ENCODE data around the gene RYR1. TPM values are rescaled to one million over a fixed set of nuclear protein-coding genes. Genes with fewer than 3 reads are reported as not detected.
A peak's percentile ranks its signal among the peaks of the same experiment; 100 is the strongest.

Gene RYR1
- total RNA-seq, 1 donor from 2014 or later, result 7.4 TPM

DNA sequence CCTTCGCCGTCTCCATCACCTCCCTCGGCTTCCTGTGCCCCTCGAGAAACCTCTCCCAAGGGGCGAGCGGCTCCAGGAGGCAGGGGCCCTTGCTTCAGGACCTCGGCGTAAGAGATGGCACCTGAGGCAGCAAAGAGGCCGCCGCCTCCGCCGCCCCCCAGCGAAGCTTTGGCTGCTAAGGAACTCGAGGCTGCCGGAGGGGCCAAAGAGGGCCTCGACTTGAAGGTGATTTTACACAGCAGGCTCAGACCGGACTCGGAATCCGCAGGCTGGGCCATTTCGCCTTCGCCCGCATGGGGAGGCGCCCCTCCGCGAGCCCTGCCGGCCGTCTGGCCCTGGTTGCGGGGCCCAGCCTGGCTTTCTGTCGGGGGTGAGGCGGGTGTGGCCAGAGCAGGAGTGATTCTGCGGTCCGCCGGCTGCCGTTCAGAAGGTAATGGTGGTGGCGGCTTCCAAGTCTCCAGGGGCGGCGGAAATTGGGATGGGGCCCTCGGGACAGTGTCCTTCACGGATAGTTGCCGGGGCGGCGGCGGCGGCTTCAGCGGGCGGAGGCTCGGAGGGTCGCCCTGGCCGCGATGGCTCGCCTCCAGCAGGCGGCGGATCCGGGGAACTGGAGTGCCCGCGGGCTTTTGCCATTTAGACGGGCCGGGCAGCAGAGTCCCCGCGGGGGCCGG, 47.1 kb upstream of the RYR1 start:
- DNase-seq (ENCODE audit: low read depth) (no peak), FAIRE-seq (no peak)
- Histone ChIP-seq H3K27me3 (ENCODE audit: control insufficient read depth, insufficient read depth, low read length) (no peaks in the 10 kb centered on the region), H3K4me3 (ENCODE audit: low read depth, low read length) (no peak overlapping the region), H3K36me3 (ENCODE audit: control insufficient read depth, insufficient read depth, low read length) (peaks cover 14% of the 10 kb centered on the region)
- TF ChIP-seq, protein P1, sequence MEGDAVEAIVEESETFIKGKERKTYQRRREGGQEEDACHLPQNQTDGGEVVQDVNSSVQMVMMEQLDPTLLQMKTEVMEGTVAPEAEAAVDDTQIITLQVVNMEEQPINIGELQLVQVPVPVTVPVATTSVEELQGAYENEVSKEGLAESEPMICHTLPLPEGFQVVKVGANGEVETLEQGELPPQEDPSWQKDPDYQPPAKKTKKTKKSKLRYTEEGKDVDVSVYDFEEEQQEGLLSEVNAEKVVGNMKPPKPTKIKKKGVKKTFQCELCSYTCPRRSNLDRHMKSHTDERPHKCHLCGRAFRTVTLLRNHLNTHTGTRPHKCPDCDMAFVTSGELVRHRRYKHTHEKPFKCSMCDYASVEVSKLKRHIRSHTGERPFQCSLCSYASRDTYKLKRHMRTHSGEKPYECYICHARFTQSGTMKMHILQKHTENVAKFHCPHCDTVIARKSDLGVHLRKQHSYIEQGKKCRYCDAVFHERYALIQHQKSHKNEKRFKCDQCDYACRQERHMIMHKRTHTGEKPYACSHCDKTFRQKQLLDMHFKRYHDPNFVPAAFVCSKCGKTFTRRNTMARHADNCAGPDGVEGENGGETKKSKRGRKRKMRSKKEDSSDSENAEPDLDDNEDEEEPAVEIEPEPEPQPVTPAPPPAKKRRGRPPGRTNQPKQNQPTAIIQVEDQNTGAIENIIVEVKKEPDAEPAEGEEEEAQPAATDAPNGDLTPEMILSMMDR (IDR thresholded peaks at IDR 0.05; ENCODE audit: insufficient read depth, low read length, severe bottlenecking), result no peak

DNA sequence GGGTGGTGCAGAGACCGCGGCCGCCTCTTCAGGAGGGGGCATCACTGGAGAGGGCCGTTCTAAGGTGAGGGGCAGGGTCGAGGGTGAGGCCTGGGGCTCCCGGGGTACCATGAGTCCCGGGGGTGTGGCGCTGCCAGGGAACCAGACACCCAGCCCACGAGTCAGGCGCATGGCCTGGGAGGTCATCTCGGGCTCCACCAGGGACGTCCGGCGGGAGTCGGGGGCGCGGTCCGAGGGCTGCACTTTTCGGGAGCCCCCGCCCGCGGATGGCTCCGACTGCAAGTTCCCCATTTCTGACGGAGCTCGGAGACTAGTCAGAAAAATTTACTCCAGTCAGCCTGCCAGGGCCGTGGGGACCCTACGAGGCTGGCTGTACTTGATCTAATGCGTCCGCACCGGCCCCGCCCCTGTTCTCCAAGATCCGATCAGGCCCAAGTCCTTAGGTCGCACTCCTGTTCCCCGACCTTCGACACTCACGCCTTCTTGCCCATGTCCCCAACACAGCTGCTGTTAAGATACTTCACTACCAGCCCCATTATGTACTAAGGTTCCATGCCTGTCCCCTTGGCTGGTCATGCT, 46.4 kb upstream of the RYR1 start:
- peaks cover 10% of the 10 kb centered on the region for H3K36me3 ChIP-seq (ENCODE audit: control insufficient read depth, insufficient read depth, low read length)
- H3K27me3 ChIP-seq (ENCODE audit: control insufficient read depth, insufficient read depth, low read length), result no peaks in the 10 kb centered on the region
- DNase-seq (ENCODE audit: low read depth) (no peak), FAIRE-seq (no peak)
- TF ChIP-seq, protein P1 (IDR thresholded peaks at IDR 0.05; ENCODE audit: insufficient read depth, low read length, severe bottlenecking), result no peak
- peak overlapping the region; percentile 63 for H3K4me3 ChIP-seq (ENCODE audit: low read depth, low read length)

DNA sequence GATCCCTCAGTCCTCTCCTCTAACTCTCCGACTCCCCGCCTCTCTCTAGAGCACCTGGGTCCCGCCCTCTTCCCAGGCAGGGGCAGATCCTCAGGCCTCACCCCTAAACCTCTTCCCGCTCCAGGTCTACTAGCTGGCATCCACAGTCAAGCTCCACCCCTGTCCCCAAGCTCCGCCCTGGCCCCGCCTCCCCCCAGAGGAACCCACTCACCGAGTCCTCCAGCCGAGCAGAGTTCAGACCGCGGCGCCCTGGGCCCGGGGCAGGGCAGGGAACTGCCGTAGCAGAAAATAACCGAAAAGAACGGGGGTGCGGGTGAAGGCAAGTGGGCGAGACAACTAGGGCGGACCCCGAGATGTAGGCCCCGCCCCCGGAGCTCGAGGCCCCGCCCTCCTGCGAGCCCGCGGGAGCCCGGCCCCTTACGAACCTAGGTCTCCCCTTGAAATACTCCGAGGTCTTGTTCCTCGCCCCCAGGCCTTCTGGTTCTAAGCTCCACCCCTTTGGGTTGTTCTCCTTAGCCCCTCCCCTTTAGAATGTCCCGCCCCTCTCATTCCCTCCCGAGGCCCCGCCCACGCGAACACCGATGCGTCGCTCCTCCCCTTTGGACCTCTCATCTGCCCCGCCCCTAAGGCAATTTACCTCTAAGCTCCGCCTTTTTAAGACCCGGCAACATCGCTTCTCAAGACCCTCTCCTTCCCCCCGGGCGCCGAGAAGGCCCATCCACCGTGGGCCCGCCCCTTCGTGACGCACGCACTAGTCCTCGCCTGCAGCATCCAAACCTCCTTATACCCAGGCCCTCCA, 45.7 kb upstream of the RYR1 start, which contains the start of gene GGN:
TSS of gene GGN (minus strand) at position 485 of the 799 bp plus-strand sequence. CDS start 773 bp downstream, outside the sequence.
- Histone ChIP-seq H3K4me3 (ENCODE audit: low read depth, low read length) (peak within 1 kb of the TSS; percentile 63), H3K36me3 (ENCODE audit: control insufficient read depth, insufficient read depth, low read length) (peaks cover 6% of the 10 kb centered on the region), H3K27me3 (ENCODE audit: control insufficient read depth, insufficient read depth, low read length) (no peaks in the 10 kb centered on the region)
- TF ChIP-seq, protein P1 (IDR thresholded peaks at IDR 0.05; ENCODE audit: insufficient read depth, low read length, severe bottlenecking), result no peak
- FAIRE-seq (no peak), DNase-seq (ENCODE audit: low read depth) (peak; percentile 90)

DNA sequence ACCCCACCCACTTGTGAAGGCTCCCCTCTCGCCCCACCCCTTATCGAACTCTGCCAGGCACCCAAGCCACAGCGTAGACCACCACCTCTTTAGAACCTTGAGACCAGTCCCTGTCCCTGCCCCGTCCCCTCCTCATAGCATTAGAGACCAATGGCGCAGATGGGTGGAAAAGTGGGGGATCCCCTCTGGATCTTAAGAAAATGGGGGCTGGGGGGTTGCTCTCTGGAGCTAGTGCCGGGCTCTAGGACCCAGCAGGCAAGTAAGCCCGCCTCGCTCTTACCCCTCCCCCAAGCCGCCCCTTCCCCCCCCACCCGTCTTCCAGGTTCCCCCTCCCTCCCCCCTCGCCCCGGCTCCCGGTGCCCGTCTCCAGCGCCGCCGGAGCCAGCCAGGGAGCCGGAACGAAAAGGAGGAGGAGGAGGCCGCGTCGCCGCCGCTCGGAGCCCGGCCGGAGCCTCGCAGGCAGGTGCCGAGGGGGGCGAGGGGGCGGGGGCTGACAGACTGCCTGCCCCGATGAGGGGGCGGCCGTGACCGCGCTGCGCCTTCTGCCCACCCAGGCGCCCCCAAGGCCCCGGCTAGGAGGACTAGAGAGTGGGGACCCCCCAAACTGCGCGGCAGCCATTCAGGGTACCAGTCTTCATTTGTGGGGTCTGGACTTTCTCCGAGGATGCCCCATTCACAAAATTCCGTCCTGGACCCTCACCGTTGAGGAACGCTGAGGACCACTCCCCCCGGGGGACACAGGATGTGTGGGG, 45.0 kb upstream of the RYR1 start, which contains the start of gene SPRED3:
TSS of gene SPRED3 (plus strand) at position 349 of the 752 bp plus-strand sequence. CDS start 1,606 bp downstream, outside the sequence.
- peaks cover 2% of the 10 kb centered on the region for H3K36me3 ChIP-seq (ENCODE audit: control insufficient read depth, insufficient read depth, low read length)
- FAIRE-seq (no peak), DNase-seq (ENCODE audit: low read depth) (no peak)
- H3K4me3 ChIP-seq (ENCODE audit: low read depth, low read length), result peak within 1 kb of the TSS; percentile 63
- TF ChIP-seq, protein P1 (IDR thresholded peaks at IDR 0.05; ENCODE audit: insufficient read depth, low read length, severe bottlenecking), result no peak
- H3K27me3 ChIP-seq (ENCODE audit: control insufficient read depth, insufficient read depth, low read length), result no peaks in the 10 kb centered on the region

DNA sequence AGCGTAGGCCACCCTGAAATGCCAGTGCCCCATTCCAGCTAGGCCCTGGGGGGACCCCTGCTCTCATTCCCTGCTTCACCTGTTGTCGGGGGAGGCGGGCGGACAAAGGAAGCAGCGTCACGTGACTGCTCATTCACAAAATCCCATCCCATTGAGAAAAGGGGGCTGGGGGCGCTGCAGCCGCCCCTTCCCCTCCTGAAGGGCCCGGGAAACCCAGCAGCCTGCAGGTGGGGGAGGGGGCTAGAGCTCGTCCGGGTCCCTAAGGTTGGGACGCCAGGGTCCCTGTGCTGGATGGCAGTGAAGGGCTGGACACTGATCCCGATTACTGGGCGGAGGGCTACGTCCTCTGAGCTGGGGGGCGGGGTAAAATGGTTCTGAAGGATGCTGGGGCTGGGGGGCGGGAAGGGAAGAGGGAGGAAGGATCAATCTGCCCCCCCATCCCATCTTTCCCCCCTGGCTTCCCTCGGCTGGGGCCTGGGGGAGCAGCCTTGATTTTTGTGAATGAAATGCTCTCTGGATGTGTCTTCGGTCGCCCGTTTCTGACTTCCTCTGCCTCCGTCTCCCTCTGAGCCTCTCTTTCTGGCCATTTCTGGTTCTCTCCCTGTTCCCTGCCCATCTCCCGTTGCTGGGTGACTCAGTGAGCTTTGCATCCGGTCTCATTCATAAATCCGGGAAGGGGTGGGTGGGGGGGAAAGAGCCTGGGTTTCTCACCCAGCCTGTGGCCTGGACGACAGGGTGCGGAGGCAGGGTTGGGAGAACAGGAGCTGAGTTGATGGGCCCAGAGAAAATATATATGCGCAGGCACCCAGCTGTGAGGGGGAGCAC, 44.2 kb upstream of the RYR1 start:
- TF ChIP-seq, protein P1 (IDR thresholded peaks at IDR 0.05; ENCODE audit: insufficient read depth, low read length, severe bottlenecking), result no peak
- Histone ChIP-seq H3K27me3 (ENCODE audit: control insufficient read depth, insufficient read depth, low read length) (no peaks in the 10 kb centered on the region), H3K4me3 (ENCODE audit: low read depth, low read length) (peak overlapping the region; percentile 63), H3K36me3 (ENCODE audit: control insufficient read depth, insufficient read depth, low read length) (peaks cover 2% of the 10 kb centered on the region)
- FAIRE-seq (no peak), DNase-seq (ENCODE audit: low read depth) (peak; percentile 81)

All from bronchial epithelial cell (primary cell).